Measurements from ENCODE around the gene ZSCAN5A. TPM values are rescaled to one million over a fixed set of nuclear protein-coding genes. Genes with fewer than 3 reads are reported as not detected.
A peak's percentile ranks its signal among the peaks of the same experiment; 100 is the strongest.

The ZSCAN5A gene
- total and polyA plus RNA-seq, 2 of the 13 experiments (the other 11 are each of a cell fraction or from before 2014, with no cell fraction given): 9.5 to 17.8 TPM

DNA sequence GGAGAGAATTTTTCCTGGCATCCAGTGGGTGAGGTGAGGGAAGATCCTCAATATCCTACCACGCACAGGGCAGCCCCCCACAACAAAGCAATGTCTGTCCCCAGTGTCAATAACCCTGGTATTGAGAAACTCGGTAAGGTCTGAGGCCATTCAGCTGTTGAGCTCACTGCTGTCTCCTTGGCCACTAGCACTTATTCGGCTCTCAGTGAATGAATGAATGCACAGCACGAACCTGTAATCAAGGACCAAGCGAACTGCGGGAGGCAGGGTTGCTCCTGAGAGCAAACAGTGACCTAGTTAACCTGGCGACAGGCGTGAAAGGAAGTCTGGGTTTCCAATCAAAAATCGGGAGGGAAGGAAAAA, 640 bp downstream of the ZSCAN5A start (continued):
- TF ChIP-seq, protein P1, sequence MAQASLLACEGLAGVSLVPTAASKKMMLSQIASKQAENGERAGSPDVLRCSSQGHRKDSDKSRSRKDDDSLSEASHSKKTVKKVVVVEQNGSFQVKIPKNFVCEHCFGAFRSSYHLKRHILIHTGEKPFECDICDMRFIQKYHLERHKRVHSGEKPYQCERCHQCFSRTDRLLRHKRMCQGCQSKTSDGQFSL (CRISPR knock-in tag; IDR thresholded peaks at IDR 0.05): no peak
- peak; percentile 12; the same call in 1 of the 2 replicates for TF ChIP-seq ZNF12 (CRISPR knock-in tag; IDR thresholded peaks at IDR 0.05)
- peak in 1 of 2 experiments; percentile 29; a peak in 1 of 4 replicates for TF ChIP-seq NR2F1 (CRISPR knock-in tag; IDR thresholded peaks at IDR 0.05)
- no peak for TF ChIP-seq TAF15 (IDR thresholded peaks at IDR 0.05; ENCODE audit: low read depth, low read length, poor library complexity, severe bottlenecking)
- no peak for TF ChIP-seq ZFP82 (CRISPR knock-in tag; IDR thresholded peaks at IDR 0.05; ENCODE audit: borderline replicate concordance)
- no peak; the same call in 1 of the 2 replicates for TF ChIP-seq ZNF224 (CRISPR knock-in tag; IDR thresholded peaks at IDR 0.05)
- TF ChIP-seq KDM3A (CRISPR knock-in tag; IDR thresholded peaks at IDR 0.05; ENCODE audit: low read depth): 0 out of 2 replicates have a peak, but pooled peaks have one; percentile 50
- no peak for TF ChIP-seq ISL2 (CRISPR knock-in tag; IDR thresholded peaks at IDR 0.05)
- no peak for TF ChIP-seq FOXO4 (CRISPR knock-in tag; conservative IDR thresholded peaks at IDR 0.05)
- no peak for TF ChIP-seq EP300 (IDR thresholded peaks at IDR 0.05; ENCODE audit: low read depth in 2 of 2, low read length in 2 of 2)
- TF ChIP-seq EP300 (CRISPR knock-in tag; IDR thresholded peaks at IDR 0.05; ENCODE audit: borderline replicate concordance): 0 out of 2 replicates have a peak, but pooled peaks have one; percentile 46
- no peak for TF ChIP-seq ZFY (CRISPR knock-in tag; IDR thresholded peaks at IDR 0.05)
- no peak for TF ChIP-seq GABPB1 (CRISPR knock-in tag; IDR thresholded peaks at IDR 0.05)
- TF ChIP-seq, protein P2, sequence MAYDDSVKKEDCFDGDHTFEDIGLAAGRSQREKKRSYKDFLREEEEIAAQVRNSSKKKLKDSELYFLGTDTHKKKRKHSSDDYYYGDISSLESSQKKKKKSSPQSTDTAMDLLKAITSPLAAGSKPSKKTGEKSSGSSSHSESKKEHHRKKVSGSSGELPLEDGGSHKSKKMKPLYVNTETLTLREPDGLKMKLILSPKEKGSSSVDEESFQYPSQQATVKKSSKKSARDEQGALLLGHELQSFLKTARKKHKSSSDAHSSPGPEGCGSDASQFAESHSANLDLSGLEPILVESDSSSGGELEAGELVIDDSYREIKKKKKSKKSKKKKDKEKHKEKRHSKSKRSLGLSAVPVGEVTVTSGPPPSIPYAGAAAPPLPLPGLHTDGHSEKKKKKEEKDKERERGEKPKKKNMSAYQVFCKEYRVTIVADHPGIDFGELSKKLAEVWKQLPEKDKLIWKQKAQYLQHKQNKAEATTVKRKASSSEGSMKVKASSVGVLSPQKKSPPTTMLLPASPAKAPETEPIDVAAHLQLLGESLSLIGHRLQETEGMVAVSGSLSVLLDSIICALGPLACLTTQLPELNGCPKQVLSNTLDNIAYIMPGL (CRISPR knock-in tag; IDR thresholded peaks at IDR 0.05; ENCODE audit: borderline replicate concordance in 1 of 2, low read depth in 1 of 2): no peak
- no peak for TF ChIP-seq ZNF33B (CRISPR knock-in tag; IDR thresholded peaks at IDR 0.05)
- TF ChIP-seq ZC3H13 (CRISPR knock-in tag; IDR thresholded peaks at IDR 0.05): no peak
- TF ChIP-seq SOX13 (IDR thresholded peaks at IDR 0.05): no peak
- peak in 1 of 2 experiments; percentile 33; a peak in 1 of 4 replicates for TF ChIP-seq SOX13 (CRISPR knock-in tag; conservative IDR thresholded peaks at IDR 0.05 in 1 of 2, IDR thresholded peaks at IDR 0.05 in 1 of 2)
- no peak for TF ChIP-seq STAG1 (CRISPR knock-in tag; IDR thresholded peaks at IDR 0.05)
- TF ChIP-seq ARNT2 (CRISPR knock-in tag; IDR thresholded peaks at IDR 0.05; ENCODE audit: low read depth): no peak
- peak; percentile 61; the same call in 1 of the 2 replicates for TF ChIP-seq RXRB (CRISPR knock-in tag; IDR thresholded peaks at IDR 0.05; ENCODE audit: borderline replicate concordance)
- TF ChIP-seq NR2C2 (CRISPR knock-in tag; IDR thresholded peaks at IDR 0.05; ENCODE audit: borderline replicate concordance): no peak
- TF ChIP-seq, protein P3, sequence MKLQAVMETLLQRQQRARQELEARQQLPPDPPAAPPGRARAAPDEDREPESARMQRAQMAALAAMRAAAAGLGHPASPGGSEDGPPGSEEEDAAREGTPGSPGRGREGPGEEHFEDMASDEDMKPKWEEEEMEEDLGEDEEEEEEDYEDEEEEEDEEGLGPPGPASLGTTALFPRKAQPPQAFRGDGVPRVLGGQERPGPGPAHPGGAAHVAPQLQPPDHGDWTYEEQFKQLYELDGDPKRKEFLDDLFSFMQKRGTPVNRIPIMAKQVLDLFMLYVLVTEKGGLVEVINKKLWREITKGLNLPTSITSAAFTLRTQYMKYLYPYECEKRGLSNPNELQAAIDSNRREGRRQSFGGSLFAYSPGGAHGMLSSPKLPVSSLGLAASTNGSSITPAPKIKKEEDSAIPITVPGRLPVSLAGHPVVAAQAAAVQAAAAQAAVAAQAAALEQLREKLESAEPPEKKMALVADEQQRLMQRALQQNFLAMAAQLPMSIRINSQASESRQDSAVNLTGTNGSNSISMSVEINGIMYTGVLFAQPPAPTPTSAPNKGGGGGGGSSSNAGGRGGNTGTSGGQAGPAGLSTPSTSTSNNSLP (IDR thresholded peaks at IDR 0.05; ENCODE audit: low read depth, low read length): peak; percentile 19; the same call in 1 of the 2 replicates

Measured in HepG2 (cell line).